Eye (tissue), 1 donor: ENCODE results near the gene APOC3.
"Not testable (repeated sequence)": the region's sequence is repeated elsewhere in the genome, so short reads cannot be mapped to it uniquely, and the experiment has no call there.

Experiments used
- DNase-seq: peaks from one replicate; pipeline ENCODE4 v3.0.0-alpha.2; 2015

APOC3 gene

GRCh38 chr11:116832350-116833290 lies 2.9 kb downstream of the APOC3 start:
- DNase-seq: no peak

GRCh38 chr11:116833491-116833815 lies 3.7 kb downstream of the APOC3 start:
- DNase-seq: no peak

- no peak for DNase-seq
Measured at GRCh38 chr11:116833816-116834534, 4.3 kb downstream of the APOC3 start.

- DNase-seq: not testable (repeated sequence)
Measured at GRCh38 chr11:116834535-116835041, 4.9 kb downstream of the APOC3 start.

- DNase-seq: no peak
Measured at GRCh38 chr11:116835042-116835772, 5.5 kb downstream of the APOC3 start.

- DNase-seq: peak; percentile 96
Measured at GRCh38 chr11:116835791-116836631, 6.3 kb downstream of the APOC3 start.

- no peak for DNase-seq
Measured at GRCh38 chr11:116836632-116836991, 6.9 kb downstream of the APOC3 start.

GRCh38 chr11:116837231-116838091 lies 7.8 kb downstream of the APOC3 start, which contains the start of gene APOA1:
Gene APOA1, minus strand, starts transcription at chr11:116837622. Its CDS starts 235 bp downstream, at chr11:116837387.
- DNase-seq: peak; percentile 53

GRCh38 chr11:116838321-116839084 lies 8.8 kb downstream of the APOC3 start:
- DNase-seq: no peak

GRCh38 chr11:116840224-116840745 lies 10.6 kb downstream of the APOC3 start:
- no peak for DNase-seq

GRCh38 chr11:116840746-116841296 lies 11.1 kb downstream of the APOC3 start:
- no peak for DNase-seq

- DNase-seq: no peak
Measured at GRCh38 chr11:116842117-116842516, 12.4 kb downstream of the APOC3 start.

- DNase-seq: no peak
Measured at GRCh38 chr11:116842909-116843308, 13.2 kb downstream of the APOC3 start.

GRCh38 chr11:116843661-116844060 lies 14.0 kb downstream of the APOC3 start:
- no peak for DNase-seq

GRCh38 chr11:116844722-116845121 lies 15.0 kb downstream of the APOC3 start:
- no peak for DNase-seq

- no peak for DNase-seq
Measured at GRCh38 chr11:116847612-116848011, 17.9 kb downstream of the APOC3 start.

- DNase-seq: no peak
Measured at GRCh38 chr11:116849060-116849459, 19.4 kb downstream of the APOC3 start.

GRCh38 chr11:116849486-116849885 lies 19.8 kb downstream of the APOC3 start:
- no peak for DNase-seq

GRCh38 chr11:116851626-116852025 lies 21.9 kb downstream of the APOC3 start:
- DNase-seq: no peak
